PFSK-1 (cell line): ENCODE results near the gene TOMM34.

Experiments
- FOXP2 ChIP-seq: optimal IDR thresholded peaks from 2 replicates; pipeline ENCODE3; 2011; ENCODE audit warnings: borderline replicate concordance, control low read depth, inconsistent platforms; ENCODE audit not compliant: insufficient read depth; ENCODE audit errors: extremely low read length, extremely low read depth
- POLR2AphosphoS5 ChIP-seq: IDR thresholded peaks from 2 replicates; pipeline ENCODE4 v1.6.1; 2012; ENCODE audit warnings: low read depth, mild to moderate bottlenecking, control low read depth, low read length, moderate library complexity
- REST ChIP-seq, 2 experiments: IDR thresholded peaks; 2 replicates each; pipeline versions ENCODE4 v1.6.1 to v1.8.0; 2011 to 2012; ENCODE audit warnings: low read depth in 2 of 2, low read length in 2 of 2, control low read depth in 1 of 2, inconsistent platforms in 1 of 2, mild to moderate bottlenecking in 1 of 2, moderate library complexity in 1 of 2; ENCODE audit not compliant: insufficient read depth in 1 of 2
- SIN3A ChIP-seq: IDR thresholded peaks from 2 replicates; pipeline ENCODE4 v1.6.1; 2012; ENCODE audit warnings: mild to moderate bottlenecking, low read length, moderate library complexity, borderline replicate concordance; ENCODE audit not compliant: insufficient read depth
- TAF1 ChIP-seq: IDR thresholded peaks from 2 replicates; pipeline ENCODE4 v1.6.1; 2012; ENCODE audit warnings: low read length, control low read depth, borderline replicate concordance; ENCODE audit not compliant: insufficient read depth

- TF ChIP-seq POLR2AphosphoS5 (no peak), REST (IDR thresholded peaks at IDR 0.05; ENCODE audit: insufficient read depth in 1 of 2, low read depth in 2 of 2, low read length in 2 of 2) (no peak), SIN3A (no peak), TAF1 (no peak), FOXP2 (no peak)
Observed at GRCh38 chr20:44959638-44960102, 527 bp downstream of the TOMM34 start.
